NB4 (cell line): ENCODE measurements around the gene TSHR.

ENCODE experiments used
- DNase-seq: peaks from one replicate; pipeline ENCODE4 v3.0.0; 2010; ENCODE audit warnings: low read depth
- H3K4me3 ChIP-seq: one replicate; pipeline ENCODE4 v1.5.1; 2011; ENCODE audit warnings: mild to moderate bottlenecking, low read depth, low read length, moderate library complexity
- CTCF ChIP-seq: IDR thresholded peaks from one replicate; pipeline ENCODE4 v1.5.1; 2012; ENCODE audit warnings: low read depth, low read length
- MAX ChIP-seq: IDR thresholded peaks from 2 replicates; pipeline ENCODE4 v1.6.1; 2011; ENCODE audit warnings: low read depth, low read length
- MYC ChIP-seq: IDR thresholded peaks from 2 replicates; pipeline ENCODE4 v1.6.1; 2011; ENCODE audit warnings: low read depth, low read length
- POLR2A ChIP-seq: IDR thresholded peaks from 2 replicates; pipeline ENCODE4 v1.6.1; 2011; ENCODE audit warnings: mild to moderate bottlenecking; ENCODE audit not compliant: insufficient read length; ENCODE audit errors: extremely low read depth

Gene TSHR

GRCh38 chr14:80933282-80933681 is 22.1 kb upstream of the TSHR start:
- H3K4me3 ChIP-seq = no peak overlapping the region
- TF ChIP-seq MYC (no peak), CTCF (no peak), MAX (no peak), POLR2A (no peak)
- no peak for DNase-seq

GRCh38 chr14:80933686-80934085 is 21.7 kb upstream of the TSHR start:
- DNase-seq = no peak
- no peak overlapping the region for H3K4me3 ChIP-seq
- no peak for TF ChIP-seq CTCF
- TF ChIP-seq MAX = no peak

GRCh38 chr14:80940146-80940545 is 15.3 kb upstream of the TSHR start:
- TF ChIP-seq CTCF = no peak
- no peak for TF ChIP-seq MYC
- no peak; the same call in 1 of the 2 replicates for TF ChIP-seq MAX
- no peak for TF ChIP-seq POLR2A
- DNase-seq = peak; percentile 48
- H3K4me3 ChIP-seq = peak overlapping the region; percentile 25

- DNase-seq = peak; percentile 97
- no peak for TF ChIP-seq CTCF
- TF ChIP-seq MAX = peak; percentile 51; the same call in 1 of the 2 replicates
- TF ChIP-seq POLR2A = peak; percentile 47
- TF ChIP-seq MYC = peak; percentile 51; the same call in 1 of the 2 replicates
- peak within 1 kb of the TSS; percentile 91 for H3K4me3 ChIP-seq
Measured at GRCh38 chr14:80941241-80942185, 13.9 kb upstream of the TSHR start, which contains the start of gene CEP128. Gene CEP128 (minus strand): TSS chr14:80941738.

GRCh38 chr14:80942191-80942600 is 13.2 kb upstream of the TSHR start:
- TF ChIP-seq CTCF (no peak), MYC (no peak), MAX (no peak), POLR2A (no peak)
- peak; percentile 23 for DNase-seq
- peak overlapping the region; percentile 91 for H3K4me3 ChIP-seq
